Suprapubic skin (tissue), 4 donors: ENCODE data around the gene ZNF507. TPM values are rescaled to one million over a fixed set of nuclear protein-coding genes. Genes with fewer than 3 reads are reported as not detected.
A peak's percentile ranks its signal among the peaks of the same experiment; 100 is the strongest.

Experiments used
- DNase-seq, 2 donors: peaks; one replicate each; pipeline ENCODE4 v3.0.0-alpha.2; 2019; ENCODE audit warnings: low spot score in 2 of 2
- H3K27ac ChIP-seq: fragments of 200-600 bp; sonication (generic); one replicate; pipeline ENCODE4 v1.5.1; 2019
- H3K27me3 ChIP-seq: fragments of 200-600 bp; sonication (generic); one replicate; pipeline ENCODE4 v1.5.1; 2019
- H3K36me3 ChIP-seq: fragments of 200-600 bp; sonication (generic); one replicate; pipeline ENCODE4 v1.5.1; 2019
- H3K4me1 ChIP-seq: fragments of 200-600 bp; sonication (generic); one replicate; pipeline ENCODE4 v1.5.1; 2019
- H3K4me3 ChIP-seq: fragments of 200-600 bp; sonication (generic); one replicate; pipeline ENCODE4 v1.5.1; 2019; ENCODE audit warnings: mild to moderate bottlenecking
- H3K9me3 ChIP-seq: fragments of 200-600 bp; sonication (generic); one replicate; pipeline ENCODE4 v1.5.1; 2019
- CTCF ChIP-seq, 2 donors: fragments of 200-600 bp in 1 of 2; fragments of 450-650 bp in 1 of 2; sonication (generic) in 1 of 2; IDR thresholded peaks; one replicate each; pipeline ENCODE4 v1.5.1; 2016 to 2019; ENCODE audit warnings: antibody characterized with exemption in 2 of 2, mild to moderate bottlenecking in 1 of 2, moderate library complexity in 1 of 2
- EP300 ChIP-seq: sonication (generic); formaldehyde crosslinking; IDR thresholded peaks from one replicate; pipeline ENCODE4 v1.6.1; 2017; ENCODE audit warnings: antibody characterized with exemption
- POLR2A ChIP-seq, 2 donors: fragments of 450-650 bp; IDR thresholded peaks; one replicate each; pipeline ENCODE4 v1.6.1; 2017; ENCODE audit warnings: antibody characterized with exemption in 2 of 2, mild to moderate bottlenecking in 2 of 2, moderate library complexity in 2 of 2
- POLR2AphosphoS5 ChIP-seq, 3 donors: sonication (generic); formaldehyde crosslinking; IDR thresholded peaks; one replicate each; pipeline ENCODE4 v1.6.1; 2017; ENCODE audit warnings: antibody characterized with exemption in 3 of 3
- WGBS: methylation state at CpG from one replicate; pipeline ENCODE4 v1.1.5; 2018; 5-methylcytosine and 5-hydroxymethylcytosine counted together
- total RNA-seq, 4 donors: library from RNA; depleted of rRNA; stranded (reverse); fragments of >200 nt; gene quantifications; one replicate each; pipeline ENCODE4 v1.1.0, GENCODE V29; 2016

Gene ZNF507
- 10 to 100 TPM; 11.2 to 34.0 (median 18.1) TPM for total RNA-seq

DNA sequence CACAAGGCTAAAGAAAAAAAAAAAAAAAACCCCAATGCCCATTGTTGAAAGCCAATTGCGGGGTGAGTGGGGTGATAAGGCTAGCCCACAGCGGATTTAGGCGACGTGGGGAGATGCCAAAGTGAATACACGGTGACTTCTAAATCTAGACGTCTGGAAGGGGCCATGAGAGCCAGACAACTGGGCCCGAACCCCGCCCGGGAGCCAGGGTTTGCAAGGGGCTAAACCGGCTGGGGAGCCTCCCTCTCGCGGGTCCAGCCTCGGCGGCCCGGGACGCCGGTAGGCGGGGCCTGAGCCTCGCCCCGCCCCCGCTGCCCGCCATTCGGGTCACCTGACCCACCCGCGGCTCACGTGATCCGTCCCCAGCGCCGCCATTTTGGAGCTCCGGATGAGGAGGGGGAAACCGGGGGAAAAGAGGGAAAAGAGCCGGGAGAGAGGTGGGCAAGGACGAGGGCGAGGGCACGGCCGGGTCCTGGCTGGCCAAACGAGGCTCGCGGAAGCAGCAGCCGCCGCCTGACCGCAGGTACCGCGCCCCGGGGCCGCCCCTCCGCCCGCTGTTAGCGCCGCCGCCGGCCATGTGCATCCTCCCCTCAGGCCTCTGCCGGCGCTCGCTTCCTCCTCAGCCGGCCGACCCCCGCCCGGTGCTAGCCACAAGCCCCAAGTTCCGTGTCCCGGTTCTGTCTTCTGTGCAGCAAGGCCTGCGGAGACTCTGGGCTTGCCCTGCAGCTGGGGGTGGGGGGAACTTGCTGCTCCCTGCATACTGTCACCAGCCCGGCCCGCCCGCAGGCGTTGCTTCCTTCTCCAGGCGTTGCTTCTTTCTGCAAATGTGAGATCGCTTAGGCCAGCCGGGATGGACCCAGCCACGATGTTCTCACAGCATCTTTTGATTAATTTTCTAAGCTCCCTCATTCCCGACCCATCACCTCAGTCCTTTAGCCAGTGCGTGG is at the start of gene ZNF507:
ZNF507 (plus strand) TSS at position 350 of the 947 bp plus-strand sequence. CDS start 7,221 bp downstream, outside the sequence.
- TF ChIP-seq POLR2A (IDR thresholded peaks at IDR 0.05): no peak
- peak in 1 of 3 donors; percentile 40 for TF ChIP-seq POLR2AphosphoS5 (IDR thresholded peaks at IDR 0.05)
- WGBS: 4% methylated on average over 53 of the region's 72 CpGs
- H3K36me3 ChIP-seq: peaks cover 9% of the 10 kb centered on the region
- H3K4me3 ChIP-seq: peak within 1 kb of the TSS; percentile 69
- peak within 1 kb of the TSS; percentile 73 for H3K27ac ChIP-seq
- no peaks in the 10 kb centered on the region for H3K27me3 ChIP-seq
- DNase-seq: peak; percentile 89 to 91
- peaks cover 16% of the 10 kb centered on the region for H3K4me1 ChIP-seq
- H3K9me3 ChIP-seq: no peaks in the 10 kb centered on the region

DNA sequence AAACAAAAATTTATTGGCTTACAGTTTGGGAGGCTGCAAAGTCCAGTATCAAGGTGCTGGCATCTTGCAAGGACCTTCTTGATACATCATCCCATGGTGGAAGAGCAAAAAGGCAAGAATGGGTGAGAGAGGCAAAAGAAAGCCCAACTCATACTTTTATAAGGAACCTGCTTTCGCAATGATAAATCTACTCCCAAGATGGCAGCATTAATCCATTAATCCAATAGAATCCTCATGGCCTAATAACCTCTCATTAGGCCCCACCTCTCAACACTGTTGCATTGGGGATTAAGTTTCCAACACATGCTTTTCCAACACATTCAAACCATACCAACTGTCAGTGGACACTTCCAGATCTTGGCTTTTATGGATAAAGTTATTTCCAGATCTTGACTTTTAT is 48.7 kb upstream of the ZNF507 start:
- H3K27ac ChIP-seq: no peak overlapping the region
- no peak for DNase-seq
- no peak overlapping the region for H3K4me3 ChIP-seq
- H3K36me3 ChIP-seq: no peaks in the 10 kb centered on the region
- no peaks in the 10 kb centered on the region for H3K4me1 ChIP-seq
- no peaks in the 10 kb centered on the region for H3K27me3 ChIP-seq
- H3K9me3 ChIP-seq: peaks cover 3% of the 10 kb centered on the region
- 86% methylated on average over 1 of the region's 1 CpG for WGBS
- TF ChIP-seq POLR2A (IDR thresholded peaks at IDR 0.05) (no peak), EP300 (no peak)

DNA sequence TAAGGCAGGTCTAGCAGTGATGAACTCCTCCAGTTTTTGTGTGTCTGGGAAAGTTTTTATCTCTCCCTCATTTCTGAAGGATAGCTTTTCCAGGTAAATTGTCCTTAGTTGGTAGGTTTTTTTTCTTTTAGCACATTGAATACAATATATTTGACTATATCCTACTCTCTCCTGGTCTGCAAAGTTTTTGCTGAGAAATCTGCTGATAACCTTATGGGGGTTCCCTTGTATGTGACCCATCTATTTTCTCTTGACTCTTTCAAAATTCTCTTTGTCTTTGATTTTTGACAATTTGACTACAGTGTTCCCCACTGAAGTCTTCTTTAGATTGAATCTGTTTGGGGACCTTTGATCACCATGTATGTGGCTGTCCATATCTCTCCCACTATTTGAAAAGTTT is 42.6 kb upstream of the ZNF507 start:
- no peaks in the 10 kb centered on the region for H3K36me3 ChIP-seq
- TF ChIP-seq POLR2AphosphoS5 (IDR thresholded peaks at IDR 0.05) (no peak), EP300 (no peak), CTCF (IDR thresholded peaks at IDR 0.05) (no peak)
- H3K27me3 ChIP-seq: peaks cover 5% of the 10 kb centered on the region
- no peak overlapping the region for H3K4me3 ChIP-seq
- no peaks in the 10 kb centered on the region for H3K4me1 ChIP-seq
- peaks cover 12% of the 10 kb centered on the region for H3K9me3 ChIP-seq
- no peak for DNase-seq
- no peak overlapping the region for H3K27ac ChIP-seq

GRCh38 chr19:32303193-32303592 is 42.2 kb upstream of the ZNF507 start:
- no peak for DNase-seq
- WGBS: 96% methylated on average over 1 of the region's 1 CpG
- H3K4me3 ChIP-seq: no peak overlapping the region
- peaks cover 5% of the 10 kb centered on the region for H3K27me3 ChIP-seq
- H3K4me1 ChIP-seq: no peaks in the 10 kb centered on the region
- no peak for TF ChIP-seq POLR2A (IDR thresholded peaks at IDR 0.05)
- TF ChIP-seq EP300: no peak
- TF ChIP-seq POLR2AphosphoS5 (IDR thresholded peaks at IDR 0.05): no peak
- TF ChIP-seq CTCF (IDR thresholded peaks at IDR 0.05): no peak
- H3K36me3 ChIP-seq: no peaks in the 10 kb centered on the region
- peaks cover 12% of the 10 kb centered on the region for H3K9me3 ChIP-seq
- H3K27ac ChIP-seq: no peak overlapping the region

DNA sequence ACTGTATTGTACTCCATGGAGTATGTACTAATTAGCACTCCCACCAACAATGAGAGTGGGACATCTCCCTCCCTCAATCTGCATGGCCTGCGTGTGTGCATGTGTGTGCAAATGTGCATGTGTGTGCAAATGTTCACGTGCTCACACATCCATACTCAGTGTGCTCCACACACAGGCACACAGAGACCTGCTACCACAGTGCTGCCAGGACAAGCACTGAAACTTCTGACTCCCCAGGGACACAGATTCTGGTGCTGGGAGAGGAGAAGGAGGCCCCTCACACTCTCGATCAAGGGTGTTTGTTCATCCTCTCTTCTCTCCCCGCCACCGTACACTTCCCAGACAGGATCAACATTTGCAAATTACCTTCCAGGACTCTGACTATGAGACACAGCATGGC is 37.8 kb upstream of the ZNF507 start:
- TF ChIP-seq POLR2A (IDR thresholded peaks at IDR 0.05): no peak
- TF ChIP-seq EP300: no peak
- no peak for TF ChIP-seq CTCF (IDR thresholded peaks at IDR 0.05)
- TF ChIP-seq POLR2AphosphoS5 (IDR thresholded peaks at IDR 0.05): no peak
- peaks cover 17% of the 10 kb centered on the region for H3K27me3 ChIP-seq

DNA sequence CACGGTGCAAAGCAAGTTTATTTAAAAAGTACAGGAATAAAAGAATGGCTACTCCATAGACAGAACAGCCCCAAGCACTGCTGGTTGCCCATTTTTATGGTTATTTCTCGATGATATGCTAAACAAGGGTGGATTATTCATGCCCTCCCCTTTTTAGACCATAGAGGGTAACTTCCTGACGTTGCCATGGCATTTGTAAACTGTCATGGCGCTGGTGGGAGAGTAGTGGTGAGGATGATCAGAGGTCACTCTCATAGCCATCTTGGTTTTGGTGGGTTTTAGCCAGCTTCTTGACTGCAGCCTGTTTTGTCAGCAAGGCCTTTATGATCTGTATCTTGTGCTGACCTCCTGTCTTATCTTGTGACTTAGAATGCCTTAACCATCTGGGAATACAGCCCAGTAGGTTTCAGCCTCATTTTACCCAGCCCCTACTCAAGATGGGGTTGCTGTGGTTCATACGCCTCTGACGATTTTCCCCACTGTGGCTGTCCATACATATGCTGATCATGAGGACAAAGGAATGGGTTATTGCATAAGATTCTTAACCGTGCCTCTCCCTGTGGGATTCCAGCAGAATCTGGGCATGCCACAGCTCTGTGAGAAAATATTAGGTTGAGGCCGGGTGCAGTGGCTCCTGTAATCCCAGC is 36.9 kb upstream of the ZNF507 start:
- Histone ChIP-seq H3K4me1 (no peaks in the 10 kb centered on the region), H3K27ac (no peak overlapping the region), H3K27me3 (peaks cover 17% of the 10 kb centered on the region), H3K4me3 (no peak overlapping the region), H3K36me3 (no peaks in the 10 kb centered on the region), H3K9me3 (no peaks in the 10 kb centered on the region)
- no peak for TF ChIP-seq POLR2AphosphoS5 (IDR thresholded peaks at IDR 0.05)
- no peak for TF ChIP-seq CTCF (IDR thresholded peaks at IDR 0.05)
- no peak for TF ChIP-seq EP300
- TF ChIP-seq POLR2A (IDR thresholded peaks at IDR 0.05): no peak
- DNase-seq: no peak
- WGBS: 73% methylated on average over 8 of the region's 8 CpGs

More for the DNA sequence above, 37.8 kb upstream of the ZNF507 start:
- no peak overlapping the region for H3K27ac ChIP-seq
- H3K4me3 ChIP-seq: no peak overlapping the region
- DNase-seq: no peak
- 96% methylated on average over 5 of the region's 5 CpGs for WGBS
- H3K36me3 ChIP-seq: no peaks in the 10 kb centered on the region
- peaks cover 9% of the 10 kb centered on the region for H3K9me3 ChIP-seq
- H3K4me1 ChIP-seq: no peaks in the 10 kb centered on the region
